Activated CD8-positive, alpha-beta memory T cell treated with anti-CD3 and anti-CD28 coated beads for 48 hours (primary cell): ENCODE results near the gene PRR18.
"Not testable (repeated sequence)": the region's sequence is repeated elsewhere in the genome, so short reads cannot be mapped to it uniquely, and the experiment has no call there.

Experiments used
- DNase-seq, 3 experiments: peaks; one replicate each; pipeline ENCODE4 v3.0.0-alpha.2; 2020; ENCODE audit warnings: low read depth in 2 of 3, low spot score in 2 of 3

The PRR18 gene

DNA sequence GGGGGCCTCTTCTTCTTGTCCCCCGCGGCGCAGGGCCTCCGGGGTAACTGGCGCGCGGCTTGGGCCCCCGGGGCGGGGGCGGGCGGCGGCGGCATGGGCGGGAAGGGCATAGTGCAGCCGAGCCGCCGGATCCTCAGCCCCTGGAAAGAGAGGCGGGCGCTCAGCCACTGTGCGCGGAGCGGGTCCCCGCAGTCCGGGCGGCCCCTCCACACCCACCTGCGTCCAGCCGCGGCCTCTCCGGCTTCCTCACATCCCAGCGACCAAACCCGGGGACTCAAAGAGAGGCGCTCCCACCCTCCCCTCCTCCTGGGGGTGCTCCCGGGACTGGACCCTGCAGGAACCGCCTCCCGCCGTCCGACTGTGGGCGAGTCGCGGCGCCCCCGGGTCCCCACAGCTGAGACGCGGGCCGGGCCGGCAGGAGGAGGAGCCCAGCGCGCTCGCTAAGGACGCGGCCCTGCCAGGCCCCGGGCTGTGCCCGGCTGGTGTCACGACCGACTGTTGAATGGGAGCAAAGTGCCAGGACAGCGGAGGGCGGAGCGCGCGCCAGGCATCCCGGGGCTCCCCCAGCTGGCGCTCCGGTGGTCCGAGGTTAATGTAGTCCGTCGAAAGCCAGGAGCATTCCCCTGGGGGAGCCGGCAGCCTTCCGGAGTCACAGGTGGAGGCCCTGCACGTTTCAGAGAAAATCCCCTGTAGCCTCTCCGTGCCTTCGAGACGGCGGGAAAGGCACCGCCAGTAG lies at the start of gene PRR18:
Gene PRR18 (minus strand): TSS at position 360 of the 736 bp plus-strand sequence. CDS start 250 bp downstream, at position 110.
- no peak for DNase-seq

DNA sequence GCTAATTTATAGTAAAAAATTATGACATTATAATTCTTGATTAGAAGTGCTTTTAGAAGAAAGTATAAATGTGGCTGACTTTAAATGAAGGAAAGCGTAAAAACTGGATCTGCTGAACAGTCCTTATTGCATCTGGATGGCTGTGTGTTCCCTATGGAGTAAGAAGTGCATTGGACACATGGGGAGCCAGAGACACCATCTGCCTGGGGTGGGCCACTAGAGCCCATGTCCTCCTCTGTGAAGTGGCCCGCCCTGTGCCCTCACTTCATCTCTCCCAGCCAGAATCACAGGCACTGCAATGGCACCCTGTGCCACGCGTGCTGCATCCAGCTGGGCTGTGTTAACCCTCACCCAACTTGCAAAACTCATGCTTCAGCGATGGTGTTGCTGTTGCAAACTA lies 47.4 kb upstream of the PRR18 start:
- no peak for DNase-seq

- DNase-seq, result no peak
Measured at GRCh38 chr6:166354965-166355364, 46.8 kb upstream of the PRR18 start.

- no peak for DNase-seq
Measured at GRCh38 chr6:166354143-166354542, 46.0 kb upstream of the PRR18 start.

DNA sequence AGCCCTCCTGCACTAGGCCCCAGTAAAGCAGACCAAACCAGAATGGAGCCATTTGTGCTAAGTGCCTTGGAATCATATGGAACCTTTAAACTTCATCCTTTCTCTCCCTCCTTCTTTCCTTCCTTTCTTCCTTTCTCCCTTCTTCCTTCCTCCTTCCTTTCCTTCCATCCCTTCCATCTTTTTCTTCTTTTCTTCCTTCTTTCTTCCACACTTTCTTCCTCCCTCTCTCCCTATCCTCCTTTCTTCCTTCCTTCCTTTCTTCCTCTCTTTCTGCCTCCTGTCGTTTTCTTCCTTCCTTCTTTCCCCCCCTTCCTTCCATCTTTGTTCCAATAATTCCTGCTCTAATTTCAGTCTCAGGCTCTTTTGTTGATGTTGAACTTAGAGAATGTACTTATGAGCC lies 45.3 kb upstream of the PRR18 start:
- DNase-seq, result no peak

GRCh38 chr6:166352923-166353322 lies 44.7 kb upstream of the PRR18 start:
- no peak for DNase-seq

GRCh38 chr6:166351715-166352285 lies 43.6 kb upstream of the PRR18 start:
- DNase-seq, result no peak

DNA sequence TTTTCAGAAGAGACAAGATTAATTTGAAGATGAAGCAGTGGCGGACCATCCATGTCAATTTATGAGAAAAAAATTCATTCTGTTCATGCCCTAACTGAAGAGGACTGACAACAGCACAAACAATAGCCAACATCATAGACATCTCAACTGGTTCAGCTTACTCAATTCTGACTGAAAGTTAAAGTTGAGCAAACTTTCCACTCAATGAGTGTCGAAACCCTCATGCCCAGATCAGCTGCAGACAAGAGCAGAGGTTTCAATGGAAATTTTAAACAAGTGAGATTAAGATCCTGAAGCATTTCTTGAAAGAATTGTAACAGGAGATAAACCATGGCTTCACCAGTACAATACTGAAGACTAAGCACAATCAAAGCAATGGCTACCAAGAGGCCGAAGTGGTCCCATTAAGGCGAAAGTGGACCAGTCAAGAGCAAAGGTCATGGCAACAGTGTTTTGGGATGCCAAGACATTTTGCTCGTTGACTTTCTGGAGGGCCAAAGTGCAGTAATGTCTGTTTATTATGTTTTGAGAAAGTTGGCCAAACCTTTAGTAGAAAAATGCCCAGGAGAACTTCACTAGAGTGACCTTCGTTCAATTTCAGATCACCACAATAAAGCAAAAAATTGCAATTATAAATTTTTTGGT lies 40.2 kb upstream of the PRR18 start:
- DNase-seq, result no peak

- DNase-seq, result no peak
Measured at GRCh38 chr6:166346965-166347364, 38.8 kb upstream of the PRR18 start.

GRCh38 chr6:166346449-166346848 lies 38.3 kb upstream of the PRR18 start:
- DNase-seq, result no peak

- not testable (repeated sequence) for DNase-seq
Measured at GRCh38 chr6:166345672-166346071, 37.5 kb upstream of the PRR18 start.

DNA sequence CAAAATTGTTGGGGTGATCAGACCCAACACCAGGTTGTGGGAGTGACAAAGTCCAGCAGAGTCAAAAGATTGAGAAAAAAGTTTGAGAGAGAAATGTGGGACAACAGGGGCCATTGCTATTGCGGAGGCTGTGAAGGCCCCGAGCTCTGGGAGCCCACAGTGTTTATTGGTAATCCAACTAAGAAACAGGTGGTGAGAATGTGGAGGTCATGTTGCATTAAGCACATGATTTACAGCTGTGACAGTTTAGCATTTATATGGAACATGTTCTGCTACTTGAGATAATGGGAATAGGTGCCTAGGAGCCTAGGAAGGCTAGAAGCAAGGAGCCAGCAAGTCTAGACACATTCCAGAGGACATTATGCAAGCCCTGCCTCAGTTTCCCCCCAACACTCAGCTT lies 36.7 kb upstream of the PRR18 start:
- DNase-seq, result not testable (repeated sequence)

DNA sequence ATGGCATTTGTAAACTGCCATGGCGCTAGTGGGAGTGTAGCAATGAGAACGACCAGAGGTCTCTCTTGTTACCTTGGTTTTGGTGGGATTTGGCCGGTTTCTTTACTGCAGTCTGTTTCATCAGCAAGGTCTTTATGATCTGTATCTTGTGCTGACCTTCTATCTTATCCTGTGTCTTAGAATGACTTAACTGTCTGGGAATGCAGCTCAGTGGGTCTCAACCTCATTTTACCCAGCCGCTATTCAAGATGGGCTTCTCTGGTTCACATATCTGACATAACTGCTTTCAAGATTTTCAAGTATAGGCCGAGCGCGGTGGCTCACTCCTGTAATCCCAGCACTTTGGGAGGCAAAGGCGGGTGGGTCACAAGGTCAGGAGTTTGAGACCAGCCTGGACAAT lies 36.0 kb upstream of the PRR18 start:
- DNase-seq, result no peak

DNA sequence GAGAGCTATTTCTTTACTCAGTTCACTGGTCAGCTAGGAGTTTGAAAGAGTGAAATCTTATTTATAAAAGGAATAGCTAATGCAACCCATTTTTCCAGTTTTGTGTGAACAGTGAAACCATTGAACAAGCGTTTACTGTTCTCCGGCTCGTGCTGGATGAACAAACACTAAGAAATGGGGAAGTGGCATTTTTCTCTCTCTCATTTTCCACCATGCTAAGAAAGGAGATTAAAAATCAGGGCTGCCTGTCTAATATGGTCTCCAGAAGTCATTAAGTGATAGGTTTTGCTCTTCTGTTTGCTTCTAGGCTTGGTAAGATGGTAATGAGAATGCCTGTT lies 34.9 kb upstream of the PRR18 start:
- DNase-seq, result no peak

- peak; percentile 47 to 80 (median 64) for DNase-seq
Measured at GRCh38 chr6:166342349-166343149, 34.4 kb upstream of the PRR18 start, which contains the start of gene SFT2D1. TSS of gene SFT2D1 (minus strand) at chr6:166342545. CDS start at chr6:166342481, 64 bp downstream.

DNA sequence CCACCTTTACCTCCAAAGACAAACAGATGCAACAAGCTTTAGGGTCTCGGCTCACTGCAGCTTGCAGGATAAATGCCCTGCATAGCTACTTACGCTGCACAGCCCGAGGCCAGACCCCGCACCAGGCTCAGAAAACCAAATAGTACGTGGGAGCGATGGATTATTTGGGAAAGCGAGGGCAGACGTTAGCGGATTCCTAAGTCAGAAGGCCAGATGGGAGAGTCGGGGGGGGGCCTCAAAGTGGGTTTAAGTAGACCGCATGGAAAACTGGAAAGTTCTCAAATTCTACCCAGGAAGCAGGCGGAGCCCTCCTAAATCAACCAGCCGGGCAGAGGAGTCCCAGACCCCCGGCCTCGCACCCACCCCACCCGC lies 33.8 kb upstream of the PRR18 start:
- no peak for DNase-seq

GRCh38 chr6:166341464-166341863 lies 33.3 kb upstream of the PRR18 start:
- DNase-seq, result no peak

- DNase-seq, result no peak
Measured at GRCh38 chr6:166338854-166339253, 30.7 kb upstream of the PRR18 start.

- DNase-seq, result no peak
Measured at GRCh38 chr6:166336847-166337246, 28.7 kb upstream of the PRR18 start.

GRCh38 chr6:166335378-166336302 lies 27.4 kb upstream of the PRR18 start:
- DNase-seq, result no peak

GRCh38 chr6:166334878-166335277 lies 26.7 kb upstream of the PRR18 start:
- no peak for DNase-seq
